ENCODE data around the gene CCDC196. TPM values are rescaled to one million over a fixed set of nuclear protein-coding genes. Genes with fewer than 3 reads are reported as not detected.

Gene CCDC196
- total RNA-seq, 1 donor from 2014 or later: not detected

DNA sequence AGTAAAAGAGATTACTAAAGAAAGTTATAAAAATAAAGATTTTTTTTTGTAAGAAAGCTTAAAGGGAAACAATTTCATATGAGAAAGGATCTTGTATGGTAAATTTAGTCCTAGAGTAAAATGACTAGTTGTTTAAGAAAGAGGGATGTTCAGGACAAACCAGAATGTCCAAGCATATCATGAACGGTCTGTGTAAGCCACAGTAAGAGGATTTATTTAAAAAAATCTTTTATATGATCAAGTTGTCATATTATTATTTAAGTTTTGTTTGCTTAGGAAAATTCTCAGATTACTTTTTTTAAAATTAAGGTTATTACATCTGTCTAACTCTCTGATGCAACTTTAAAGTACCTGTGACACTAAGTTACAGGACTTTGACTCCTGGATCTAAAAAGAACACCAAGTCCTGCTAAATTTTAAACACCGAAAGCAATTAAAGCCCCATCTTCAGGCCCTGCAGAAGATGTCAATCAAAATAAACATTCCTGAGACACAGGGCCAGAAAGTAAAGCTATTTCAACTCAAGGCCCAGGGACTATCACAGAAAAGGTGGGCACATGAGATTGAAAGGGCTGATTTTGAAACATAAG, 17.3 kb upstream of the CCDC196 start:
- H3K27ac Mint-ChIP-seq (ENCODE audit: unreplicated experiment): no peak overlapping the region
- no peak for DNase-seq
- TF ChIP-seq, protein P1, sequence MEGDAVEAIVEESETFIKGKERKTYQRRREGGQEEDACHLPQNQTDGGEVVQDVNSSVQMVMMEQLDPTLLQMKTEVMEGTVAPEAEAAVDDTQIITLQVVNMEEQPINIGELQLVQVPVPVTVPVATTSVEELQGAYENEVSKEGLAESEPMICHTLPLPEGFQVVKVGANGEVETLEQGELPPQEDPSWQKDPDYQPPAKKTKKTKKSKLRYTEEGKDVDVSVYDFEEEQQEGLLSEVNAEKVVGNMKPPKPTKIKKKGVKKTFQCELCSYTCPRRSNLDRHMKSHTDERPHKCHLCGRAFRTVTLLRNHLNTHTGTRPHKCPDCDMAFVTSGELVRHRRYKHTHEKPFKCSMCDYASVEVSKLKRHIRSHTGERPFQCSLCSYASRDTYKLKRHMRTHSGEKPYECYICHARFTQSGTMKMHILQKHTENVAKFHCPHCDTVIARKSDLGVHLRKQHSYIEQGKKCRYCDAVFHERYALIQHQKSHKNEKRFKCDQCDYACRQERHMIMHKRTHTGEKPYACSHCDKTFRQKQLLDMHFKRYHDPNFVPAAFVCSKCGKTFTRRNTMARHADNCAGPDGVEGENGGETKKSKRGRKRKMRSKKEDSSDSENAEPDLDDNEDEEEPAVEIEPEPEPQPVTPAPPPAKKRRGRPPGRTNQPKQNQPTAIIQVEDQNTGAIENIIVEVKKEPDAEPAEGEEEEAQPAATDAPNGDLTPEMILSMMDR (IDR thresholded peaks at IDR 0.05; ENCODE audit: partially characterized antibody, unreplicated experiment): no peak
- H3K4me3 Mint-ChIP-seq (ENCODE audit: unreplicated experiment): no peak overlapping the region
- peaks cover 6% of the 10 kb centered on the region for H3K9me3 Mint-ChIP-seq (ENCODE audit: unreplicated experiment)
- H3K27me3 Mint-ChIP-seq (ENCODE audit: unreplicated experiment): no peaks in the 10 kb centered on the region
- H3K36me3 Mint-ChIP-seq (ENCODE audit: unreplicated experiment): peaks cover 5% of the 10 kb centered on the region
- H3K4me1 Mint-ChIP-seq (ENCODE audit: low read depth, unreplicated experiment): no peaks in the 10 kb centered on the region

DNA sequence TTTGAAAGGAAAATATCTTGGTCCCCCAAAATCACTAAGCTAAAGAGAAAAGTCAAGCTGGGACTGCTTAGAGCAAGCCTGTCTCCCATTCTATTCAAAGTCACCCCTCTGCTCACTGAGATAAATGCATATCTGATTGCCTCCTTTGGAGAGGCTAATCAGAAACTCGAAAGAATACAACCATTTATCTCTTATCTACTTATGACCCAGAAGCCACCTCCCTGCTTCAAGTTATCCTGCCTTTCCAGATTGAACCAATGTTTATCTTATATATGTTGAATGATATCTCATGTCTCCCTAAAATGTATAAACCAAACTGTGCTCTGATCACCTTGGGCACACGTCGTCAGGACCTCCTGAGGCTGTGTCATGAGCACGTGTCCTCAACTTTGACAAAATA, 14.6 kb upstream of the CCDC196 start:
- TF ChIP-seq, protein P1 (IDR thresholded peaks at IDR 0.05; ENCODE audit: partially characterized antibody, unreplicated experiment): no peak
- Mint-ChIP-seq H3K36me3 (ENCODE audit: unreplicated experiment) (peaks cover 5% of the 10 kb centered on the region), H3K27me3 (ENCODE audit: unreplicated experiment) (no peaks in the 10 kb centered on the region), H3K9me3 (ENCODE audit: unreplicated experiment) (peaks cover 1% of the 10 kb centered on the region), H3K4me3 (ENCODE audit: unreplicated experiment) (no peak overlapping the region), H3K27ac (ENCODE audit: unreplicated experiment) (no peak overlapping the region), H3K4me1 (ENCODE audit: low read depth, unreplicated experiment) (no peaks in the 10 kb centered on the region)
- DNase-seq: no peak

DNA sequence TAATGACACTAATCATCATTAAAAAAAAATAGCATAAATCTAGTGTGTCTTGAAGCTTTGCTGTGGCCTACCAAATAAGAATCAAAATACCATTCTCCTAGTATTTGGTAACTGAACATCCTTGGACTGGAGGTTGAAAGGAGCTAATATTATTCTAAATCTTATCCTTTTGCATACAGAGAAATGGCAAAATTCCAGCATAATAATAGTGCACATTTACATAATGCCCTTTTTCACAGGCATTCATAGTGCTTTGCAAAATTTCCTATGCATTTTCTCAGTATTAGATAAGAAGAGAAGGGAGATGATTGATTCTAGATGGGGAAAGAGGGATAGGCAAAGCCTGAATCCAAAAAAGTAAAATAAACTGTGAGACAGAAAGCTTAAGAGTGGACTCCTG, 13.9 kb upstream of the CCDC196 start:
- no peak overlapping the region for H3K27ac Mint-ChIP-seq (ENCODE audit: unreplicated experiment)
- TF ChIP-seq, protein P1 (IDR thresholded peaks at IDR 0.05; ENCODE audit: partially characterized antibody, unreplicated experiment): no peak
- H3K4me3 Mint-ChIP-seq (ENCODE audit: unreplicated experiment): no peak overlapping the region
- H3K4me1 Mint-ChIP-seq (ENCODE audit: low read depth, unreplicated experiment): no peaks in the 10 kb centered on the region
- H3K9me3 Mint-ChIP-seq (ENCODE audit: unreplicated experiment): peaks cover 1% of the 10 kb centered on the region
- peaks cover 5% of the 10 kb centered on the region for H3K36me3 Mint-ChIP-seq (ENCODE audit: unreplicated experiment)
- DNase-seq: no peak
- no peaks in the 10 kb centered on the region for H3K27me3 Mint-ChIP-seq (ENCODE audit: unreplicated experiment)

DNA sequence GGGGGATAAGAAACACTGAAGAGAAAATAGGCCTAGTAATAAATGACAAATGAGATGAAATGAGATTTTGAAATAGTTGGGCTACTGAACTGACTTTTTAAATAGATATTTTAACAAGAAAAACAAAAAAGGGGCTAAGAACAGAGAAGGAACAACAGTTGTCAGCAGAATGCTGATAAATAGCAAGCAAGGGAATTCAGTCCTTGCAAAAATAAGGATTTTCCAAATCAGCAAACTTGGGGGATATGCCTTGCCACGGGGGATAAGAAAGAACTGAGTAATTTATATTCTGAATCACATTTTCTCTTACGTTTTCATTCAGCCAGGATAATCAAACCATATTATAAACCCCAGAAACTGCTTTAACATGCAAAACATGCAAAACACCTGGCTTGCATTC, 12.9 kb upstream of the CCDC196 start:
- no peak overlapping the region for H3K4me3 Mint-ChIP-seq (ENCODE audit: unreplicated experiment)
- H3K27ac Mint-ChIP-seq (ENCODE audit: unreplicated experiment): no peak overlapping the region
- H3K4me1 Mint-ChIP-seq (ENCODE audit: low read depth, unreplicated experiment): no peaks in the 10 kb centered on the region
- no peaks in the 10 kb centered on the region for H3K27me3 Mint-ChIP-seq (ENCODE audit: unreplicated experiment)
- DNase-seq: no peak
- TF ChIP-seq, protein P1 (IDR thresholded peaks at IDR 0.05; ENCODE audit: partially characterized antibody, unreplicated experiment): no peak
- peaks cover 5% of the 10 kb centered on the region for H3K36me3 Mint-ChIP-seq (ENCODE audit: unreplicated experiment)
- H3K9me3 Mint-ChIP-seq (ENCODE audit: unreplicated experiment): peaks cover 1% of the 10 kb centered on the region

DNA sequence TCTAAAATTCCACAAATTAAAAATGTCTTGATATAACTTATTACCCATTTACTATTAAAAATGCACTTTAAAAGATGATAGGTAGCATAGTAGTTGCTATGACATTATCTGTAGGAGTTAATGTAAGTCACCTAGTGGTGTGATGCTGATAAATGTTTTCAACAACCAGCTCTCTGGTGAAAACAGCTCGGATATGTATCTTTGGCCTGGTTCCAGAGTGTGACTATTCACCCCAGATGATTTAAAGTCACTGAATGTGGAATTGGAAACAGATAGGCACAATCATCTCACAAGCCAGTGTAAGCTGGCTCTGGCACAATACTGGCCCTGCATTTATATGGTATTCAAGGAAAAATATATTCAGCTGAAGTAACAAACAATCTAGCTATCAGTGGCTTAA, 9.2 kb upstream of the CCDC196 start:
- no peaks in the 10 kb centered on the region for H3K27me3 Mint-ChIP-seq (ENCODE audit: unreplicated experiment)
- H3K9me3 Mint-ChIP-seq (ENCODE audit: unreplicated experiment): no peaks in the 10 kb centered on the region
- no peak for DNase-seq
- TF ChIP-seq, protein P1 (IDR thresholded peaks at IDR 0.05; ENCODE audit: partially characterized antibody, unreplicated experiment): no peak
- peaks cover 5% of the 10 kb centered on the region for H3K36me3 Mint-ChIP-seq (ENCODE audit: unreplicated experiment)
- H3K27ac Mint-ChIP-seq (ENCODE audit: unreplicated experiment): no peak overlapping the region
- peaks cover under 1% of the 10 kb centered on the region for H3K4me1 Mint-ChIP-seq (ENCODE audit: low read depth, unreplicated experiment)
- no peak overlapping the region for H3K4me3 Mint-ChIP-seq (ENCODE audit: unreplicated experiment)
